DMS153 treated with DMSO at 0.1 percent for 48 hours (cell line): ENCODE measurements around the gene TMEM139.
A peak's percentile ranks its signal among the peaks of the same experiment; 100 is the strongest.
"Not testable (repeated sequence)": the region's sequence is repeated elsewhere in the genome, so short reads cannot be mapped to it uniquely, and the experiment has no call there.

Experiments used
- DNase-seq: peaks from one replicate; lab custom pipeline; 2025; ENCODE audit not compliant: unreplicated experiment; lab: John Stamatoyannopoulos, UW

The TMEM139 gene

GRCh38 chr7:143257501-143257900 is 27.3 kb upstream of the TMEM139 start:
- no peak for DNase-seq

- DNase-seq, result no peak
Observed at GRCh38 chr7:143258831-143259230, 25.9 kb upstream of the TMEM139 start.

GRCh38 chr7:143259765-143260164 is 25.0 kb upstream of the TMEM139 start:
- DNase-seq, result no peak

- DNase-seq, result no peak
Observed at GRCh38 chr7:143261901-143262300, 22.9 kb upstream of the TMEM139 start.

GRCh38 chr7:143263266-143264195 is 21.2 kb upstream of the TMEM139 start, which contains the start of gene GSTK1:
TSS of gene GSTK1 (plus strand) at chr7:143263441. CDS start at chr7:143263514, 73 bp downstream.
- peak; percentile 35 for DNase-seq

GRCh38 chr7:143264196-143264568 is 20.6 kb upstream of the TMEM139 start:
- DNase-seq, result not testable (repeated sequence)

- DNase-seq, result no peak
Observed at GRCh38 chr7:143265017-143265693, 19.6 kb upstream of the TMEM139 start.

GRCh38 chr7:143269251-143269650 is 15.5 kb upstream of the TMEM139 start:
- DNase-seq, result no peak

GRCh38 chr7:143271240-143271639 is 13.5 kb upstream of the TMEM139 start:
- no peak for DNase-seq

GRCh38 chr7:143272871-143273270 is 11.9 kb upstream of the TMEM139 start:
- no peak for DNase-seq

GRCh38 chr7:143279186-143280098 is 5.3 kb upstream of the TMEM139 start:
- DNase-seq, result no peak

- no peak for DNase-seq
Observed at GRCh38 chr7:143280160-143280559, 4.6 kb upstream of the TMEM139 start.

- DNase-seq, result no peak
Observed at GRCh38 chr7:143280566-143280965, 4.2 kb upstream of the TMEM139 start.

- DNase-seq, result no peak
Observed at GRCh38 chr7:143281529-143281928, 3.2 kb upstream of the TMEM139 start.

- no peak for DNase-seq
Observed at GRCh38 chr7:143282124-143282523, 2.6 kb upstream of the TMEM139 start.

GRCh38 chr7:143283381-143283780 is 1.4 kb upstream of the TMEM139 start:
- no peak for DNase-seq

GRCh38 chr7:143285470-143285778 is 666 bp downstream of the TMEM139 start:
- no peak for DNase-seq

- no peak for DNase-seq
Observed at GRCh38 chr7:143285806-143286521, 1.2 kb downstream of the TMEM139 start.

GRCh38 chr7:143286522-143286890 is 1.7 kb downstream of the TMEM139 start:
- DNase-seq, result no peak

- DNase-seq, result no peak
Observed at GRCh38 chr7:143287339-143287934, 2.7 kb downstream of the TMEM139 start.
